WTC11 (cell line): ENCODE results near the gene CRPPA. TPM values are rescaled to one million over a fixed set of nuclear protein-coding genes. Genes with fewer than 3 reads are reported as not detected.

Experiments used
- ATAC-seq: fragments of 200-7000 bp; cut with Tn5 transposase; 2 replicates; pipeline ENCODE4 v1.10.0; 2021; ENCODE audit warnings: mild to moderate bottlenecking, moderate library complexity
- CTCF ChIA-PET: fragments of 300-600 bp; sonication (Branson Sonifier 250); formaldehyde crosslinking; loops from one replicate; lab custom pipeline; 2021; ENCODE audit warnings: antibody characterized with exemption; lab: Charles Lee
- POLR2A ChIA-PET: fragments of 350-600 bp; sonication (Branson Sonifier 250); formaldehyde crosslinking; loops from one replicate; lab custom pipeline; 2021; ENCODE audit warnings: antibody characterized with exemption; lab: Charles Lee
- DNase-seq: peaks from one replicate; pipeline ENCODE4 v3.0.0; 2021; ENCODE audit warnings: low spot score
- H3K27ac Mint-ChIP-seq: 2 replicates; pipeline ENCODE4 v1.8.0; 2021; ENCODE audit warnings: mixed read lengths
- H3K27me3 Mint-ChIP-seq: 2 replicates; pipeline ENCODE4 v1.8.0; 2021; ENCODE audit warnings: low read depth, mild to moderate bottlenecking, moderate library complexity, mixed read lengths
- H3K36me3 Mint-ChIP-seq: 2 replicates; pipeline ENCODE4 v1.8.0; 2021; ENCODE audit warnings: mixed read lengths
- H3K4me1 Mint-ChIP-seq: 2 replicates; pipeline ENCODE4 v1.8.0; 2022; ENCODE audit warnings: mixed read lengths
- H3K4me3 Mint-ChIP-seq: 2 replicates; pipeline ENCODE4 v1.8.0; 2021; ENCODE audit warnings: mild to moderate bottlenecking, moderate library complexity, mixed read lengths
- H3K9me3 Mint-ChIP-seq: 2 replicates; pipeline ENCODE4 v1.8.0; 2021; ENCODE audit warnings: mixed read lengths
- ATF2 ChIP-seq: sonication (generic); formaldehyde crosslinking; IDR thresholded peaks from 2 replicates; pipeline ENCODE4 v1.8.1; 2022; ENCODE audit warnings: low read depth, missing genetic modification reagents, borderline replicate concordance
- ATF3 ChIP-seq: sonication (generic); formaldehyde crosslinking; conservative IDR thresholded peaks from 2 replicates; pipeline ENCODE4 v1.8.1; 2022; ENCODE audit warnings: mild to moderate bottlenecking, missing genetic modification reagents
- CBFB ChIP-seq: sonication (generic); formaldehyde crosslinking; IDR thresholded peaks from 2 replicates; pipeline ENCODE4 v1.8.1; 2022; ENCODE audit warnings: mild to moderate bottlenecking, low read depth, missing genetic modification reagents
- CREM ChIP-seq: sonication (generic); formaldehyde crosslinking; IDR thresholded peaks from 2 replicates; pipeline ENCODE4 v1.8.1; 2022; ENCODE audit warnings: mild to moderate bottlenecking, missing genetic modification reagents, moderate library complexity
- FOXP1 ChIP-seq: sonication (generic); formaldehyde crosslinking; IDR thresholded peaks from 2 replicates; pipeline ENCODE4 v1.8.0; 2022; ENCODE audit warnings: missing genetic modification reagents, mild to moderate bottlenecking, moderate library complexity, borderline replicate concordance
- IRF1 ChIP-seq: sonication (generic); formaldehyde crosslinking; IDR thresholded peaks from 2 replicates; pipeline ENCODE4 v1.8.0; 2023; ENCODE audit warnings: missing genetic modification reagents
- JAZF1 ChIP-seq: fragments of 250-450 bp; sonication (Bioruptor Pico); IDR thresholded peaks from 2 replicates; pipeline ENCODE4 v1.9.0; 2021; ENCODE audit warnings: moderate library complexity, mild to moderate bottlenecking, inconsistent platforms
- NFATC4 ChIP-seq: fragments of 250-450 bp; sonication (Bioruptor Pico); IDR thresholded peaks from 2 replicates; pipeline ENCODE4 v1.9.0; 2021; ENCODE audit warnings: mild to moderate bottlenecking
- PRRX2 ChIP-seq: fragments of 250-450 bp; sonication (Bioruptor Pico); IDR thresholded peaks from 2 replicates; pipeline ENCODE4 v1.8.0; 2021; ENCODE audit warnings: mild to moderate bottlenecking
- SP1 ChIP-seq: sonication (generic); formaldehyde crosslinking; conservative IDR thresholded peaks from 2 replicates; pipeline ENCODE4 v1.8.1; 2022; ENCODE audit warnings: missing genetic modification reagents
- TP53 ChIP-seq: sonication (generic); formaldehyde crosslinking; IDR thresholded peaks from 2 replicates; pipeline ENCODE4 v1.8.1; 2023; ENCODE audit warnings: mild to moderate bottlenecking, missing genetic modification reagents
- ZNF138 ChIP-seq: sonication (generic); formaldehyde crosslinking; conservative IDR thresholded peaks from 2 replicates; pipeline ENCODE4 v1.8.1; 2022; ENCODE audit warnings: mild to moderate bottlenecking, moderate library complexity, missing genetic modification reagents
- ZNF396 ChIP-seq: fragments of 250-450 bp; sonication (Bioruptor Pico); IDR thresholded peaks from 2 replicates; pipeline ENCODE4 v1.8.0; 2021; ENCODE audit warnings: mild to moderate bottlenecking, moderate library complexity, borderline replicate concordance
- ZNF532 ChIP-seq: fragments of 250-450 bp; sonication (Bioruptor Pico); IDR thresholded peaks from 2 replicates; pipeline ENCODE4 v1.9.0; 2021; ENCODE audit warnings: mild to moderate bottlenecking, borderline replicate concordance
- total RNA-seq: library from RNA; stranded (reverse); gene quantifications from 3 replicates; pipeline ENCODE4 v1.2.3, GENCODE V29; 2021
- TF ChIP-seq, protein P1 (sequence below): sonication (generic); formaldehyde crosslinking; IDR thresholded peaks from 2 replicates; pipeline ENCODE4 v1.8.0; 2022; ENCODE audit warnings: mild to moderate bottlenecking, missing genetic modification reagents
- TF ChIP-seq, protein P2 (sequence below): fragments of 250-450 bp; sonication (Bioruptor Pico); IDR thresholded peaks from 2 replicates; pipeline ENCODE4 v1.9.0; 2021; ENCODE audit warnings: mild to moderate bottlenecking
- TF ChIP-seq, protein P3 (sequence below): sonication (generic); formaldehyde crosslinking; IDR thresholded peaks from 2 replicates; pipeline ENCODE4 v1.8.0; 2022; ENCODE audit warnings: mild to moderate bottlenecking, missing genetic modification reagents

The CRPPA gene
- total RNA-seq, 1 experiment from 2014 or later, result 0.87 TPM

DNA sequence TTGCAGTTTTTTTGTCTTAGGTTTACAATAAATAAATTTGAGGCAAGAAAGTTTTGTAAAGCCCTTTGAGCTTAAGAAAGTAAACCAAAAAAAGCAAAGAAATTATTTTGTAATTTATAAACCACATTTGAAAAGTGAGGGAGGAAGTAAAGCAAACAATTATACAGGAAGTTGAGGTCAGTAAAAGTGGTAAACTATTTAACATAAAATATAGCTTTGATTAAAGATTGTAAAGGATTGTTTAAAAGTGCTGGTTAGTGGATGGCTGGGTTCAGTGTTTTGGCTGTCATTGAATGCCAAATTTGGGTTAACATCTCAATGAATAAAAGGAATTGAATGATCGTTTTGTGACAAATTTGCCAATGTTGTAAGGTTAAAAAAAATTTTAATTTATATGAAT lies 34.3 kb upstream of the CRPPA start (continued):
- TF ChIP-seq IRF1 (CRISPR knock-in tag) (no peak), ZNF532 (CRISPR knock-in tag) (no peak), ZNF396 (CRISPR knock-in tag) (no peak), FOXP1 (CRISPR knock-in tag) (no peak), PRRX2 (CRISPR knock-in tag) (no peak), NFATC4 (no peak), ATF3 (CRISPR knock-in tag) (no peak), ZNF138 (CRISPR knock-in tag) (no peak)
- TF ChIP-seq, protein P1, sequence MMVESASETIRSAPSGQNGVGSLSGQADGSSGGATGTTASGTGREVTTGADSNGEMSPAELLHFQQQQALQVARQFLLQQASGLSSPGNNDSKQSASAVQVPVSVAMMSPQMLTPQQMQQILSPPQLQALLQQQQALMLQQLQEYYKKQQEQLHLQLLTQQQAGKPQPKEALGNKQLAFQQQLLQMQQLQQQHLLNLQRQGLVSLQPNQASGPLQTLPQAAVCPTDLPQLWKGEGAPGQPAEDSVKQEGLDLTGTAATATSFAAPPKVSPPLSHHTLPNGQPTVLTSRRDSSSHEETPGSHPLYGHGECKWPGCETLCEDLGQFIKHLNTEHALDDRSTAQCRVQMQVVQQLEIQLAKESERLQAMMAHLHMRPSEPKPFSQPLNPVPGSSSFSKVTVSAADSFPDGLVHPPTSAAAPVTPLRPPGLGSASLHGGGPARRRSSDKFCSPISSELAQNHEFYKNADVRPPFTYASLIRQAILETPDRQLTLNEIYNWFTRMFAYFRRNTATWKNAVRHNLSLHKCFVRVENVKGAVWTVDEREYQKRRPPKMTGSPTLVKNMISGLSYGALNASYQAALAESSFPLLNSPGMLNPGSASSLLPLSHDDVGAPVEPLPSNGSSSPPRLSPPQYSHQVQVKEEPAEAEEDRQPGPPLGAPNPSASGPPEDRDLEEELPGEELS (CRISPR knock-in tag), result no peak

GRCh38 chr7:16450366-16450765 lies 29.0 kb upstream of the CRPPA start:
- no peaks in the 10 kb centered on the region for H3K27me3 Mint-ChIP-seq
- H3K36me3 Mint-ChIP-seq, result no peaks in the 10 kb centered on the region
- DNase-seq (no peak), ATAC-seq (no peak)
- TF ChIP-seq ATF2, result no peak
- no peak for TF ChIP-seq TP53
- TF ChIP-seq JAZF1, result no peak
- TF ChIP-seq CBFB (CRISPR knock-in tag), result no peak
- no peak for TF ChIP-seq SP1
- no peak for TF ChIP-seq NFATC4
- TF ChIP-seq, protein P2, sequence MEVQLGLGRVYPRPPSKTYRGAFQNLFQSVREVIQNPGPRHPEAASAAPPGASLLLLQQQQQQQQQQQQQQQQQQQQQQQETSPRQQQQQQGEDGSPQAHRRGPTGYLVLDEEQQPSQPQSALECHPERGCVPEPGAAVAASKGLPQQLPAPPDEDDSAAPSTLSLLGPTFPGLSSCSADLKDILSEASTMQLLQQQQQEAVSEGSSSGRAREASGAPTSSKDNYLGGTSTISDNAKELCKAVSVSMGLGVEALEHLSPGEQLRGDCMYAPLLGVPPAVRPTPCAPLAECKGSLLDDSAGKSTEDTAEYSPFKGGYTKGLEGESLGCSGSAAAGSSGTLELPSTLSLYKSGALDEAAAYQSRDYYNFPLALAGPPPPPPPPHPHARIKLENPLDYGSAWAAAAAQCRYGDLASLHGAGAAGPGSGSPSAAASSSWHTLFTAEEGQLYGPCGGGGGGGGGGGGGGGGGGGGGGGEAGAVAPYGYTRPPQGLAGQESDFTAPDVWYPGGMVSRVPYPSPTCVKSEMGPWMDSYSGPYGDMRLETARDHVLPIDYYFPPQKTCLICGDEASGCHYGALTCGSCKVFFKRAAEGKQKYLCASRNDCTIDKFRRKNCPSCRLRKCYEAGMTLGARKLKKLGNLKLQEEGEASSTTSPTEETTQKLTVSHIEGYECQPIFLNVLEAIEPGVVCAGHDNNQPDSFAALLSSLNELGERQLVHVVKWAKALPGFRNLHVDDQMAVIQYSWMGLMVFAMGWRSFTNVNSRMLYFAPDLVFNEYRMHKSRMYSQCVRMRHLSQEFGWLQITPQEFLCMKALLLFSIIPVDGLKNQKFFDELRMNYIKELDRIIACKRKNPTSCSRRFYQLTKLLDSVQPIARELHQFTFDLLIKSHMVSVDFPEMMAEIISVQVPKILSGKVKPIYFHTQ (CRISPR knock-in tag), result no peak
- no peak for TF ChIP-seq CREM (CRISPR knock-in tag)
- TF ChIP-seq, protein P1 (CRISPR knock-in tag), result no peak
- TF ChIP-seq, protein P3, sequence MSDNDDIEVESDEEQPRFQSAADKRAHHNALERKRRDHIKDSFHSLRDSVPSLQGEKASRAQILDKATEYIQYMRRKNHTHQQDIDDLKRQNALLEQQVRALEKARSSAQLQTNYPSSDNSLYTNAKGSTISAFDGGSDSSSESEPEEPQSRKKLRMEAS (CRISPR knock-in tag), result no peak
- CTCF ChIA-PET, result interaction anchor here (0.7 kb wide), 1 partner anchor 15 kb away, joined by 8 read pairs; the partner anchor contains the start of gene SOSTDC1
- no peak overlapping the region for H3K27ac Mint-ChIP-seq
- POLR2A ChIA-PET, result no interaction called here
- no peaks in the 10 kb centered on the region for H3K9me3 Mint-ChIP-seq
- H3K4me3 Mint-ChIP-seq, result no peak overlapping the region
- no peaks in the 10 kb centered on the region for H3K4me1 Mint-ChIP-seq
